Mucosa of descending colon (tissue), 3 donors: Measurements from ENCODE around the gene TPP1. TPM values are rescaled to one million over a fixed set of nuclear protein-coding genes. Genes with fewer than 3 reads are reported as not detected.

Experiments
- ATAC-seq: fragments of 200-7000 bp; cut with Tn5 transposase; one replicate; pipeline ENCODE4 v1.9.1; 2020; ENCODE audit warnings: mild to moderate bottlenecking, moderate library complexity
- DNase-seq, 3 donors: peaks; one replicate each; pipeline ENCODE4 v3.0.0-alpha.2; 2020
- H3K36me3 ChIP-seq: fragments of 200-600 bp; one replicate; pipeline ENCODE4 v1.8.0; 2021; ENCODE audit warnings: low read depth, mild to moderate bottlenecking
- H3K4me1 ChIP-seq: fragments of 200-600 bp; one replicate; pipeline ENCODE4 v1.8.0; 2021; ENCODE audit warnings: low read depth, mild to moderate bottlenecking
- H3K4me3 ChIP-seq: fragments of 200-600 bp; one replicate; pipeline ENCODE4 v1.8.0; 2021; ENCODE audit warnings: mild to moderate bottlenecking
- H3K9me3 ChIP-seq: fragments of 200-600 bp; one replicate; pipeline ENCODE4 v1.8.0; 2021; ENCODE audit warnings: mild to moderate bottlenecking
- intact Hi-C, 2 donors: fragments of 100-400 bp; cut with DNase I in 1 of 2; cut with micrococcal nuclease in 1 of 2; formaldehyde crosslinking; loops; one replicate each; pipeline versions ENCODE4 v1.11.0 to v1.11.1; 2022; cut with DNase I, micrococcal nuclease
- total RNA-seq, 3 donors: library from RNA; stranded (reverse); fragmentation: NEBNext Ultra II Directional in 2 of 3; extraction: Animal tissue kit (Norgen Biotek cat#: 25700) in 2 of 3; gene quantifications; one replicate each; pipeline versions ENCODE4 v1.2.1 to v1.2.4, GENCODE V29; 2021 to 2023
- TF ChIP-seq, protein P1 (sequence below): fragments of 200-600 bp; IDR thresholded peaks from one replicate; pipeline ENCODE4 v1.8.0; 2022; ENCODE audit warnings: antibody characterized with exemption, mild to moderate bottlenecking
- donor health status: DM: no; HTN: no; CAD: no; lungs with moderate emphysema.
- donor health status: DM: no; HTN: no; CAD: no.
- donor health status: DM: no; HTN: yes; CAD: no.

The TPP1 gene
- total RNA-seq, 3 donors from 2014 or later, result 86.4 to 116 (median 93.8) TPM

DNA sequence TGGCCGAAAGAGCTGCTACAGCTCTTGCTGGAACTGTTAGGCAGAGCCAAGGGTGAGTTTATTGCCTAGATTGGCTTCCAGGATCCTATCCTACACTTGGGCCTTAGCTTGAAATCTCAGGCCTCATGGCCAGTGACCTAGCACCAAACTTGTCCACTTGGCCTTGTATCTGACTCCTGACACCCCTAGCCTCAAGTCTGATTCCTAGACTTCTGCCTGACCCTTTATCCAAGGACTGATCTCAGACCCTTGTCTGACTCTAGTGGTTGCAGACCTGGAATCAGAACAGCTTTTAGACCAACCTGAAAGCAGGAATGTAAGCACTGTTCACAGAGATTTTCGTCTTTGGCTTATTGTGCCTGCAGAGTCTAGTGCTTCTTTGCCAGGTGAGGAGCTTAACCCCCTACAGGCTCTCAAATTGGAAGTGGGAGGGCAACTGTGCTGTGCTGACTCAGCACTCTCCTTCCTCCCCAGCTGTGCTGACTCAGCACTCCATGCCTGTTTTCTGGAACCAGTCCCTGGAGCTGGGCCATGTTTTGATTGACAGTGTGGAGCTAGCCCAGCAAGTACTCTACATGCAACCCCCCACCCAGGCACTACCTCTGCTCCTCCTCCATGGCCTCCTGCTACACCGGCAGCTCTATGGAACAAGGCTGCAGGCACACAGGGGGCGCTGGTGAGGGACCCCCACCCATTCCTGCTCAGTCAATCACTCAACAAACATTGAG, 50.9 kb downstream of the TPP1 start:
- Histone ChIP-seq H3K4me1 (no peaks in the 10 kb centered on the region), H3K36me3 (no peaks in the 10 kb centered on the region), H3K4me3 (no peak overlapping the region), H3K9me3 (no peaks in the 10 kb centered on the region)
- peak; percentile 31 for ATAC-seq
- intact Hi-C loops, result no loop called here
- DNase-seq, result peak in 1 of 3 donors; percentile 31
- TF ChIP-seq, protein P1, sequence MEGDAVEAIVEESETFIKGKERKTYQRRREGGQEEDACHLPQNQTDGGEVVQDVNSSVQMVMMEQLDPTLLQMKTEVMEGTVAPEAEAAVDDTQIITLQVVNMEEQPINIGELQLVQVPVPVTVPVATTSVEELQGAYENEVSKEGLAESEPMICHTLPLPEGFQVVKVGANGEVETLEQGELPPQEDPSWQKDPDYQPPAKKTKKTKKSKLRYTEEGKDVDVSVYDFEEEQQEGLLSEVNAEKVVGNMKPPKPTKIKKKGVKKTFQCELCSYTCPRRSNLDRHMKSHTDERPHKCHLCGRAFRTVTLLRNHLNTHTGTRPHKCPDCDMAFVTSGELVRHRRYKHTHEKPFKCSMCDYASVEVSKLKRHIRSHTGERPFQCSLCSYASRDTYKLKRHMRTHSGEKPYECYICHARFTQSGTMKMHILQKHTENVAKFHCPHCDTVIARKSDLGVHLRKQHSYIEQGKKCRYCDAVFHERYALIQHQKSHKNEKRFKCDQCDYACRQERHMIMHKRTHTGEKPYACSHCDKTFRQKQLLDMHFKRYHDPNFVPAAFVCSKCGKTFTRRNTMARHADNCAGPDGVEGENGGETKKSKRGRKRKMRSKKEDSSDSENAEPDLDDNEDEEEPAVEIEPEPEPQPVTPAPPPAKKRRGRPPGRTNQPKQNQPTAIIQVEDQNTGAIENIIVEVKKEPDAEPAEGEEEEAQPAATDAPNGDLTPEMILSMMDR, result no peak

DNA sequence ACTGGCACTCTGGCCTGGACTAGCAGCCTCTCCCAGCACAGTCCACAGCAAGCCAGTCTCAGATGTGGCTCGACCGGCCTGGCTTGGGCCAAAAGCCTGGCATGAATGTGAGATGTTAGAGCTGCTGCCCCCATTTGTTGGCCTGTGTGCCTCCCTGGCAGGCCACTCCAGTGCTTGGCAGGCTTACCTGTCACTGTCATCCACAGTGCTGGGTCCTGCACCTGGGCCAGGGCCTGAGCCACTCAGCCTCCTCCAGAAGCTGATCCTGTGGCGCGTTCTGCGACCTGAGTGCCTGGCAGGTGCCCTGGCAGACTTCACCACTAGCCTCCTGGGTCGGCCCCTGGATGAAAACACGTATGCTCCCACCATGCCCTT, 51.9 kb downstream of the TPP1 start:
- TF ChIP-seq, protein P1, result no peak
- Histone ChIP-seq H3K4me1 (no peaks in the 10 kb centered on the region), H3K9me3 (no peaks in the 10 kb centered on the region), H3K36me3 (no peaks in the 10 kb centered on the region), H3K4me3 (no peak overlapping the region)
- DNase-seq, result no peak
- intact Hi-C loops, result no loop called here
- no peak for ATAC-seq

DNA sequence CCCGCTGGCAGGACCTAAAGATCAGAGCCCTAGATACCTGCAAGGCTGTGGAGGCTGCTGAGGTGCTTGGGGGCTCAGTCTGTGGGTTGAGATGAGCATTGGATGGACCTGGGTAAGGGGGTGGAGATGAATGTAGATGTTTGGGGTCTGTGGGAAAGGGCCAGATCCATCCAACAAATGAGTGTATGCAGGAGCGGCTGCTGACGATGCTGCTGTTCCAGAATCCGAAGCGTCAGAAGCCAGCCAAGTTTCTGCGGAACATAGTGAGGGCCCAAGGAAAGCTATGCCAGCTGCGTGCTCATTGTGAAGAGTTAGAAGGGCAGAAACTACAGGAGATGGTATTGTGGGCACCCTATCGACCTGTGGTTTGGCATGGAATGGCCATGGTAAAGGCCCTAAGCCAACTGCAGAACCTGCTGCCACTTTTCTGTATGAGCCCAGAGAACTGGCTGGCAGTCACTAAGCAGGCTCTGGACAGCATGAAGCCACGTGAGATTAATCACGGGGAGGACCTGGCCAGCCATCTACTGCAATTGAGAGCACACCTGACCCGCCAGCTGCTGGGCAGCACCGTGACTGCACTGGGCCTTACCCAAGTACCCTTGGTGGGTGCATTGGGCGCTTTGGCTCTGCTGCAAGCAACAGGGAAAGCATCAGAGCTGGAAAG, 52.4 kb downstream of the TPP1 start:
- Histone ChIP-seq H3K4me1 (no peaks in the 10 kb centered on the region), H3K36me3 (no peaks in the 10 kb centered on the region), H3K9me3 (no peaks in the 10 kb centered on the region), H3K4me3 (no peak overlapping the region)
- ATAC-seq, result no peak
- intact Hi-C loops, result no loop called here
- no peak for DNase-seq
- TF ChIP-seq, protein P1, result no peak

DNA sequence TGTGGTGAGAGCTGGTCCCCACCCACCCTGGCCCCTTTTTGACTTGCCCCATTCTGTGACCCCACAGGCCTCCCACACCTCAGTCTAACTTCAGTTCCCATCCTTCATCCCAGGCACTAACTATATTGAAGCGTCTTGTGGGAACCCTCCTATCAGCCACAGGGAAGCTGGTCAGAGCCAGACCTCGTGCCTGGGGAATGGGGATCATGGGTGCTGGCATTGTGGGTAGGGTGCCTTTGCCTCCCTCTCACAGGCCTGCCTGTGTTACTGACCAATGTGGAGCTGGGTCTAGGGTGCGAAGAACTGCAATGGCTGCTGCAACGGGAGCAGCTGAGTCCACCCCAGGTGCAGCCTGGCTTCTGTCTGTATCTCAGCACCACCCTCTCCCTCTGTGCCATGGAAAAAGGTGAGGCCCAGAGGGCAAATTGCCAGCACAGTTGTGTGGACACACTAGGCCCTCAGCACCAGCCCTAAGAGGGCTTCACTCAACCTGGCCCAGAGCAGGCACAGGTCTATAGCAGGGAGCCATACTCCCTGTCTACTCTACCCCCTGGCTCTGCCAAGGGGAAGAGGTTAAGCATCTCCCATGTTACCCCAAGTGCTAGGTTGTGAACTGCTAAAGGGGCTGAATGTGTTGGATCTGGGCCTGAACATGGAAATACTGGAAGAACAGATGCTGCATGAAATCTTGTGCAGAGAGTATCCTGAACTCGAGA, 53.1 kb downstream of the TPP1 start:
- H3K4me3 ChIP-seq, result no peak overlapping the region
- H3K4me1 ChIP-seq, result no peaks in the 10 kb centered on the region
- ATAC-seq, result no peak
- H3K9me3 ChIP-seq, result no peaks in the 10 kb centered on the region
- TF ChIP-seq, protein P1, result no peak
- no peaks in the 10 kb centered on the region for H3K36me3 ChIP-seq
- DNase-seq, result no peak
- intact Hi-C loops, result no loop called here

DNA sequence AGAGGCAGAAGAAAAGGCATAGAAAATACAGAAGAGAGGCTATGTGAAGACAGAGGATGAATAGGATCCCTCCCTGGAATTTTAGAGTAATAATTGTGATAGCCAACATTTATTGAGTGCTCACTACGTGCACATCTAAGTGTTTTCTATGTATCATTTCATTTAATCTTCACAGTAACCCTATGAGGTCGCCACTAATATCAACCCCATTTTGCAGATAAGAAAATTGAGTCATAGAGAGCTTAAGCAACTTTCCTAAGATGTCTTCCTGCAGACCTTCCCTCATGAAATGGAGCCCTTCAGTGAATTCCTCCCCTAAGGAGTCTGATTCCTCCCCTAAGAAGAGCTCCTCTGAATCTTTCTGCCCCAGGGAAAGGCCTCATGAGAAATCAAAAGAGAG, 53.9 kb downstream of the TPP1 start:
- H3K36me3 ChIP-seq, result no peaks in the 10 kb centered on the region
- intact Hi-C loops, result no loop called here
- TF ChIP-seq, protein P1, result no peak
- no peak for DNase-seq
- no peaks in the 10 kb centered on the region for H3K4me1 ChIP-seq
- no peak overlapping the region for H3K4me3 ChIP-seq
- no peak for ATAC-seq
- no peaks in the 10 kb centered on the region for H3K9me3 ChIP-seq
